ENCODE measurements around the gene LYVE1. TPM values are rescaled to one million over a fixed set of nuclear protein-coding genes. Genes with fewer than 3 reads are reported as not detected.
A peak's percentile ranks its signal among the peaks of the same experiment; 100 is the strongest.

Gene LYVE1
- polyA plus RNA-seq, 1 of the 3 experiments (the other 2 are of a cell fraction) = not detected

- Histone ChIP-seq H3K4me2 (no peak overlapping the region), H3K4me1 (ENCODE audit: control insufficient read depth in 1 of 2, insufficient read depth in 2 of 2, low read depth in 1 of 2, low read length in 1 of 2) (peaks cover 0 to 9% of the 10 kb centered on the region in 2 experiments; a peak in 2 of 4 replicates), H3K9me3 (no peaks in the 10 kb centered on the region), H3K27ac (ENCODE audit: low read depth in 2 of 2, low read length in 1 of 2) (no peak overlapping the region), H3F3A (replicated peaks; ENCODE audit: insufficient read depth) (no peaks in the 10 kb centered on the region), H4K20me1 (ENCODE audit: insufficient read depth) (no peaks in the 10 kb centered on the region), H3K36me3 (replicated peaks in 1 of 2; ENCODE audit: control insufficient read depth in 1 of 2, insufficient read depth in 2 of 2, low read length in 1 of 2) (peaks cover 60 to 68% of the 10 kb centered on the region in 2 experiments), H2AFZ (ENCODE audit: low read depth) (no peak overlapping the region), H3K4me3 (ENCODE audit: low read depth in 2 of 2, low read length in 1 of 2) (no peak overlapping the region), H3K27me3 (ENCODE audit: insufficient read depth) (no peaks in the 10 kb centered on the region), H3K9ac (no peak overlapping the region), H3K79me2 (ENCODE audit: insufficient read depth) (no peaks in the 10 kb centered on the region), H3K9me2 (no peaks in the 10 kb centered on the region)
- POLR2A ChIA-PET = no interaction called here
- no peak for DNase-seq
- 75% methylated on average over 6 of the region's 6 CpGs for WGBS (ENCODE audit: low lambda C conversion rate)
- CTCF ChIA-PET = interaction anchor here (0.6 kb wide), 1 partner anchor 127 kb away, joined by 3 read pairs; no protein-coding TSS in a partner anchor
- 0 out of 2 replicates have a peak, but pooled peaks have one; percentile 10 for TF ChIP-seq FOSL2 (IDR thresholded peaks at IDR 0.05; ENCODE audit: borderline replicate concordance, low read depth)
- TF ChIP-seq, protein P1, sequence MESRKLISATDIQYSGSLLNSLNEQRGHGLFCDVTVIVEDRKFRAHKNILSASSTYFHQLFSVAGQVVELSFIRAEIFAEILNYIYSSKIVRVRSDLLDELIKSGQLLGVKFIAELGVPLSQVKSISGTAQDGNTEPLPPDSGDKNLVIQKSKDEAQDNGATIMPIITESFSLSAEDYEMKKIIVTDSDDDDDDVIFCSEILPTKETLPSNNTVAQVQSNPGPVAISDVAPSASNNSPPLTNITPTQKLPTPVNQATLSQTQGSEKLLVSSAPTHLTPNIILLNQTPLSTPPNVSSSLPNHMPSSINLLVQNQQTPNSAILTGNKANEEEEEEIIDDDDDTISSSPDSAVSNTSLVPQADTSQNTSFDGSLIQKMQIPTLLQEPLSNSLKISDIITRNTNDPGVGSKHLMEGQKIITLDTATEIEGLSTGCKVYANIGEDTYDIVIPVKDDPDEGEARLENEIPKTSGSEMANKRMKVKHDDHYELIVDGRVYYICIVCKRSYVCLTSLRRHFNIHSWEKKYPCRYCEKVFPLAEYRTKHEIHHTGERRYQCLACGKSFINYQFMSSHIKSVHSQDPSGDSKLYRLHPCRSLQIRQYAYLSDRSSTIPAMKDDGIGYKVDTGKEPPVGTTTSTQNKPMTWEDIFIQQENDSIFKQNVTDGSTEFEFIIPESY (IDR thresholded peaks at IDR 0.05; ENCODE audit: borderline replicate concordance, low read depth) = no peak
Observed at GRCh38 chr11:10526974-10527918, 41.2 kb downstream of the LYVE1 start.

DNA sequence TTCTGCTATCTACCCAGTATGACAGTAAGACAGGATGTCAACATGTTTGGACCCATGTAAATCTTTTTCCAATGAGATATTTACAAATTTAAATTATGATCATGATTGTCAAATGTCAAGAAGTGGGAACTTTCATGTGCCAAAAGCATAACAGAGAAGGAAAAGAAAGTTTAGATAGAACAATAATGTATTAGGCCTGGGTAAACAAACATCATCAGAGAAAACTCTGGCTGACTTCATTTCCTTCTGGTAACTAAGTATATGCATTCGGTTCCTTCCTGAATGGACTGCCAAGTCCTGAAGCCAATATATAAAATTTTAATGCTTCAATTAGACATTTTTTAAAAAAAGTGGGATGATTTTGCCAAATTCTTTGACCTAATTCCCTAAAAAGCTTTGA lies 44.0 kb downstream of the LYVE1 start:
- Histone ChIP-seq H3K4me3 (ENCODE audit: low read depth in 2 of 2, low read length in 1 of 2) (no peak overlapping the region), H3K27ac (ENCODE audit: low read depth in 2 of 2, low read length in 1 of 2) (no peak overlapping the region), H3K9me3 (no peaks in the 10 kb centered on the region), H3K9ac (no peak overlapping the region), H3K4me2 (no peak overlapping the region), H3K27me3 (ENCODE audit: insufficient read depth) (no peaks in the 10 kb centered on the region), H3K79me2 (ENCODE audit: insufficient read depth) (no peaks in the 10 kb centered on the region), H4K20me1 (ENCODE audit: insufficient read depth) (no peaks in the 10 kb centered on the region), H3F3A (replicated peaks; ENCODE audit: insufficient read depth) (no peaks in the 10 kb centered on the region), H2AFZ (ENCODE audit: low read depth) (no peak overlapping the region), H3K36me3 (replicated peaks in 1 of 2; ENCODE audit: control insufficient read depth in 1 of 2, insufficient read depth in 2 of 2, low read length in 1 of 2) (peaks cover 53 to 78% of the 10 kb centered on the region in 2 experiments), H3K9me2 (no peaks in the 10 kb centered on the region), H3K4me1 (ENCODE audit: control insufficient read depth in 1 of 2, insufficient read depth in 2 of 2, low read depth in 1 of 2, low read length in 1 of 2) (peaks cover 0 to 5% of the 10 kb centered on the region in 2 experiments; a peak in 2 of 4 replicates)
- ChIA-PET CTCF (no interaction called here), POLR2A (no interaction called here)
- TF ChIP-seq FOXM1 (IDR thresholded peaks at IDR 0.05; ENCODE audit: low read depth) = no peak
- TF ChIP-seq TAF1 (IDR thresholded peaks at IDR 0.05; ENCODE audit: borderline replicate concordance, low read depth, low read length) = no peak
- TF ChIP-seq MXI1 (IDR thresholded peaks at IDR 0.05; ENCODE audit: low read depth, low read length) = no peak
- TF ChIP-seq, protein P1 (IDR thresholded peaks at IDR 0.05; ENCODE audit: borderline replicate concordance, low read depth) = no peak
- no peak for TF ChIP-seq GATA2 (CRISPR knock-in tag; IDR thresholded peaks at IDR 0.05)
- no peak for TF ChIP-seq SIN3A (IDR thresholded peaks at IDR 0.05; ENCODE audit: borderline replicate concordance, low read depth, low read length)
- no peak for TF ChIP-seq ELF1 (IDR thresholded peaks at IDR 0.05)
- DNase-seq = no peak
- WGBS (ENCODE audit: low lambda C conversion rate) = 96% methylated on average over 1 of the region's 1 CpG
